HG03103 (cell line): ENCODE measurements around the gene BTF3.
"Not testable (repeated sequence)": the region's sequence is repeated elsewhere in the genome, so short reads cannot be mapped to it uniquely, and the experiment has no call there.

Experiments used
- ATAC-seq: cut with Tn5 transposase; IDR thresholded peaks from one replicate; pipeline ENCODE4 v1.9.1; 2021; ENCODE audit warnings: low read depth; ENCODE audit not compliant: unreplicated experiment

The BTF3 gene

DNA sequence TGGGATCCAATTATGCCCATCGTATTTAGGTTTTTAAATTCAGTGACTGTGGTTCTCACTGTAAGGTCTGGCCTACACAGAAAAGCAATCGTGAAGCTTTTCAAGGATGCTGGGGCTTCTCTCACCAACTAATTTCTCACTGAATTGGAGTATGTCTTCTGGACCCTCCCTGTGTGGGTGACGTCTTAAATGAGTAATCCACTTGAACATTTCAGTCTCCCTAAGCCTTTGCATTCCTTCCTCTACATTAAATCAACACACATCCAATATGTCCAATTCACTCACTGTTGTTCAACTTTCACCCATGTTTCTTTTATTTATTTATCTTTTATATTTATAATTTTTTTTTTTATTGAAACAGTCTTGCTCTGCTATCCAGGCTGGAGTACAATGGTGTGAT lies 12.5 kb upstream of the BTF3 start:
- no peak for ATAC-seq

DNA sequence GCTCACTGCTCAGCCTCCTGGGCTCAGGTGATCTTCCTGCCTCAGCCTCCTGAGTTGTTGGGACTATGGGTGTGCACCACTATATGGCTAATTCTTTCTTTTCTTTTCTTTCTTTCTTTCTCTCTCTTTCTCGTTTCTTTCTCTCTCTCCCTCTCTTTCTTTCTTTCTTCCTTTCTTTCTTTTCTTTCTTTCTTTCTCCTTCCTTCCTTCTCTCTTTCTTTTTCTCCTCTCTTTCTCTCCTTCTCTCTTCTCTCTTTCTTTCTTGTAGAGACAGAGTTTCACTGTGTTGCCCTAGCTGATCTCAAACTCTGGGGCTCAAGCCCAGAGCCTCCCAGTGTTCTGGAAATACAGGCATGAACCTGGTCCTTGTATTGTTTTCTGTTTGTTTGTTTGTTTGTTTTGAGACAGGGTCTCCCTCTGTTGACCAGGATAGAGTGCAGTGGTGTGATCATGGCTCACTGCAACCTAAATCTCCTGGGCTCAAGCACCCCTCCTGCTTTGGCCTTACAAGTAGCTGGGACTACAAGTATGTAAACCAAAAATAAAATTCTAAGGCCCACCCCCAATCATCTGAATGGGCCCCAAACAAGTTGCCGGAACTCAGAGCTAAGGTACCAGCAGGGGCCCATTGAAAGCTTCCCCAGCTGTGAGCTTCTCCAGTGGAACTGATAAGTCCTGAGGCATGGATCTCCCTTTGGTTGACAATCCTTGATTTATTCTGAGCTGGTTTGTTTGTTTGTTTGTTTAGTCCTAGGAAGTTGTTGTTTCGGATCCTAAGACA lies 11.9 kb upstream of the BTF3 start:
- ATAC-seq = no peak

DNA sequence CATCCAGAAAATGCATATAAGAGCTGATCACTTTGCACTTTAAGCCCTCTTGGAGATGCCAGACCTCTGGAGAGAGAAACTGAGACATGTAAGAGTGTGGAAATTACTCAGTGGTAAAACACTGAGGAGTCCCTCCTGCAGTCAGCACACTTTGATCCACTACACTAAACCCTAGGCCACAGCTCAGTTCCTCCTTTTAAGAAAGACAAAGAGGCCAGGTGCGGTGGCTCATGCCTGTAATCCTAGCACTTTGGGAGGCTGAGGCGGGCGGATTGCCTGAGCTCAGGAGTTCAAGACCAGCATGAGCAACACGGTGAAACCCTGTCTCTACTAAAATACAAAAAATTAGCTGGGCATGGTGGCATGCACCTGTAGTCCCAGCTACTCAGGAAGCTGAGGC lies 11.0 kb upstream of the BTF3 start:
- not testable (repeated sequence) for ATAC-seq

DNA sequence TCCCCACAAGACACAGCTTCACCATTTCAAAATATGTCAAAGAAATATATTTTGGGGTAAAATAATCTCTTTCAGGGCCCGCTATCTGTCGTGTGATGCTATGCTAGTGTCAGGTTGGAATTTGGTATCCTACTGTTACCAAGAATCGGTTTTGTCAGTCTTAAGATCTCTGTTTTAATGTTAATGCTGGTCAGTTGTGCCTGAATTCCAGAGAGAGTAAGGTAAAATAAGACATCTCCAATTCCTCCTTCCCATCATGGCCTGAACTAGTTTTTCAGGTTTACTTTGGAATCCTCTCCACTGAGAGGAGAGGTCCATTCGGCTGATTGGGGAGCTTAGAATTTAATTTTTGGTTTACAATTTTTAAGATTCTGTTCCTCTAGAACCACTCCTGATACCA lies 10.4 kb upstream of the BTF3 start:
- no peak for ATAC-seq

DNA sequence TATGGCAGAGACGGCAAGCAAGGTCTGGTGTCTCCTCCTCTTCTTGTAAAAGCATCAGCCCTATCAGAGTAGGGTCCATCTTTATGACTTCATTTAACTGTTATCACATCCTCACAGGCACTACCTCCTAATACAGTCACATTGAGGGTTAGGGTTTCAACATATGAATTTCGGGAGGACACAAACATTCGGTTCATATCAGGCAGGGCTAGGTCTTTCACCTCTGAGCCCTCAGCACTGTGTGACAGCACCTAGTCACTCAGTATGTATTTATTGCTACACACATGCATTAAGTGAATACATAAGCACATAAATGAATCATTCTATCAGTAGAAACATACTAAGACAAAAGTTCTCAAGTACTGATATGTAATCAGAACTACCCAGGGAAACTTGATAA lies 9.4 kb upstream of the BTF3 start:
- no peak for ATAC-seq

DNA sequence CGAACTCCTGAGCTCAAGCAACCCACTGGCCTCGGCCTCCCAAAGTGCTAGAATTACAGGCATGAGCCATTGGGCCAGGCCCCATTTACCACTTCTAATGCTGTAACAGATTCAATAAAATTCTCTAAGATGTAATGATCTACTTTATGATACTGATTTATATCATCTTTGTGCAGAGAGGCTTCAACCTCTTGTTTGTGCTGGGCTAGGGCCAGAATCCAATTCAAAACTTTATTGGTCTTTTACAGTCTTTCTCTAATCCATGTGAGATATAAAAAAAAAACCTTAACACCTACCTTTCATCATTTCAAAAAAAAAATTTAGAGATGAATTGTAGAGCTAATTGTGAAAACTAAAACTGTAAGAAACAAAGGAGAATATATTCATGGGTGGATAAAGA lies 8.2 kb upstream of the BTF3 start:
- ATAC-seq = no peak

DNA sequence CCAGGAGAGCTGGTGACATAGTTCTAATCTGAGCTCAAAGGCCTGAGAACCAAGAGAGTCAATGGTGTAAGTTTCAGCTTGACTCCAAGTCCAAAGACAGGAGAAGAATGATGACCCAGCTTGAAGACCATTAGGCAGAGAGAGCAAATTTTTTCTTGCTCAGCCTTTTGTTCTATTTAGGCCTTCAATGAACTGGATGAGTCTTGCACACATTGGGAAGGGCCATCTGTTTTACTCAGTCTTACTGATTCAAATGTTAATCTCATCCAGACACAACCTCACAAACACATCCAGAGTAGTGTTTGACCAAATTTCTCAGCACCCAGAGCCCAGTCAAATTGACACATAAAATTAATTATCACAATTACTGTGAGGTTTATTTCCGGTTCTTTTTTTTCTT lies 7.1 kb upstream of the BTF3 start:
- ATAC-seq = no peak

DNA sequence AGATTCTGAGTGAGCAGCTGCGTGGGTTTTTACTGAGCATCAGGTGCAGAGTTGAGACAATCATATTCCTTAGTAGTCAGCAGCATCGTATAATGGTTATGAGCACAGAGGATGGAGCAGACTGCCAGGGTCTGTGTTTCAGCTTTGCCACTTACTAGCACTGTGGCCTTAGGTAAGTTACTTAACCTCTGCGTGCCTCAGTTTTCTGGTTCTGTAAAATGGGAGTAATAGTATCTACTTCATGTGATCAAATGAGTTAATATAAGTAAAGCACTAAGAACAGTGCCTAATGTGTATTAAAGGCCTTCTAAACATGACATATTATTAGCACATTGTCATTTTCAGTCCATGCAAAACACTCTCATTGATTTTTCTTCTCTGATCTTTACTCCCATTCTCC lies 4.8 kb upstream of the BTF3 start:
- ATAC-seq = no peak

DNA sequence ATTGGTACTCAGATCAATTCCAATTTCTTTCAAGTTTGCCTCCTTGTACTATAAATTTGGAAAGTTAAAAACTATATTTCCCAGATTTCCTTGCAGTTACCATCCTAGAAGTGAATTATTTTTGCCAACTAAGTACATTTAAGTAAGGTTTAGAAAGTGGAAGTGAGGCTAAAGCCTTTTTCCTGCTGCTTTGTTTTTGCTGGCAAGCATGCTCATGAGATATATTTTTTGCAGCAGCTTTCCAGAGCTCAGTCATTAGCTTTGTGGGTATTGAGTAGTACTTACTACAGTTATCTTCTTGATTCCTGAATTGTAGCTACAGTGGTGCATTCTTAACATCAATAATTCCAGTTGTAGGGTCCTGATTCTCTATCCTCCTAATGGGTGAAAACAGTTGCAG lies 3.5 kb upstream of the BTF3 start:
- no peak for ATAC-seq

DNA sequence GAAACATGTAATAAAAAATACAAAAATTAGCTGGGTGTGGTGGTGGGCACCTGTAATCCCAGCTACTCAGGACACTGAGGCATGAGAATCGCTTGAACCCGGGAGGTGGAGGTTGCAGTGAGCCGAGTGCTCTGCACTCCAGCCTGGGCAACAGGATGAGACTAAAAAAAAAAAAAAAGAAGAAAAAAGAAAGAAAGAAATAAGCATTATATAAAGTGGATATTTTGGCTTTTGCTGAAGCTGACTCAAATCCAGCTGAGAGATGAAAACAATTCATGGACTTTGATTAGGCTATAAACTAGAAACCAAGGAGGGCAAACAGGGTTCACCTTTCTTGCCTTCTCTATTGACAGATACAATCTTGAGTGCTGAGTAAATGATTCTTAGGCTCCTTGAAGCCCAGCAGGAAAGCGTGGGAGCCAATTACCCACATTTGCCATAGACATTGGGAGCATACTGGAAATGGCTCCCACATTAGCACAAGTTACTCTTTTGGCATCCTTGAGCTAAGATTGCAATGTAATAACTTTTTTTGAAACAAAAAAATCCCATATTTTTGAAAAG lies 2.4 kb upstream of the BTF3 start:
- no peak for ATAC-seq

DNA sequence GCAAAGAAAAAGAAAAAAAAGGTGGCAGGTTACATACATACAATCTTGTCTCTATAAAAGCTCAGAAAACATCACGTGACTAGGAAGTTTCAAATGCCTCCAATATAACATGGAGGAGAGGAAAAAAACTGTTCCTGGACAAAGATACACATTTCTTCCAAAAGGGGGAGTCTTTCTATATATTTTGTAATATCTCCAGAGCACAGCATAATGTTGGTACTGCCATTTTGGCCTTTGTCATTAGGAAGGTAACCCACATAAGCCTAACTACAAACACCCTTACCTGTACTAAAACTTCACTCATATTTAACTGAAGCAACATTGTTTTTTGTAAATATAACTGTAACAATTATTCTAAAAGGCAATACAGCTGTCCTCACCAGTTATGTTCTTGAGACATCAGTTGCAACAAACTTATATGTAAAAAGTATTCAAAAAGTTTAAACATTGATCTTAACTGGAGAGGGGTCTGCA lies 1.2 kb upstream of the BTF3 start:
- no peak for ATAC-seq

DNA sequence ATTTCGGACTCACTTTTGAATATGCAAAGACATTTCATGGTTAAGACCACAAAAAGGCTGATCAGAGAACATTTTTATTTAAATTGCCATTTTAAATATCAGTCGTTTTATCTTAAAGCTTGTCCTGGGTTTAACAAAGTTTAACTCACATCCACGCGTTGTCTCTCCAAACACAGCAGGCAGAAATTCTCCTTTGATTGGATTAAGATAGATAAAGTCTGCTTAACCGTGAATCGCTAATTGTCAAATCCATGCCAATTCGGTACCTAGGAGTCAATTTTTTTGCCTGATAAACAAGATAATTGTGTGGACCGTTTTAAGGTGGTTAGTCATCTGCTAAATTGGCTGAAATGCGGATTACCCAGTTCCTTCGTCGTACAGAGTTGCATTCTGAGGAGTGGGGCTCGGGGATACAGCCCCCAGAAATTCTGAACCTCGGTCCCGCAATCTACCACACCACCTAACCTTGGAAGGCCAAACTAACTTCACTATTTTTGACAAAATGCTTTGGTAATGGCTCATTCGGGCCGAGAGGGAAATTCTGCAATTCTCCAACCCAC lies 665 bp upstream of the BTF3 start:
- ATAC-seq = no peak

DNA sequence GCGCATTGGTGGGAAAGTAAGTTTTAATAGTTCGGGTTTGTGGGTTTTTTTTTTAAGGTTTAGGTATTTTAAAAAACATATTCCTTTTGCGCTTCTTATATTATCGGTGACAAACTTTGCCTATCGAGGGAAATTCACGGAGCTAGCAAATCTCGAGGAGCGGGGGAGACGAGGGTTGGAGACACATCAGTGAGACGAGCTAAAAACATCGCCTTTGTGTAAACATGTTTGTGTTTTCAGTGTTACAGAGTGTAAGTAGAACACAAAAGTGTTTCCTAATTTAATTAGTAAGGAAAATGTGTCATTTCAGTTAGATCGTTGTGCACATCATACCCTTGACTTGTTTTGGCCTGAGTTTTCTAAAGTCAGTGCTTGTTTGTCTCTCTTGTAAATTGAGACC lies 945 bp downstream of the BTF3 start:
- ATAC-seq = no peak

DNA sequence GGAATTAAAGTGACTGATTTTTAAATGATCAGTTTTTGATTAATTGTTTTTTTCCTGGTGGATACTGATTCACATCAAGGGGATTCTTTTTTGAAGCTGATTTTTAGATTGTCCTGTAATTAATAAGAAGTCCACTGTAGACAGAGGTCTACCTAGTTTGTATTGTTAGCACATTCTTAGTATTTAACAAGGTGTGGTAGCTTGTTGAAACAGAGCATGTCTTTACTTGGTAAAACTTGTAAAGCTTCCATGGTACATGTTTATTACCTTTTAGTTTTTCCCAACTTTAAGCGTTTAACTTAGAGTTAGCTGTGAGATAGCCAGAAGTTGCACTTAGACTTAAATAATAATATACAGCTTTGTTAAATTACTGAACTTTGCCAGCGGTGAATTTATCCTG lies 1.5 kb downstream of the BTF3 start:
- ATAC-seq = no peak

DNA sequence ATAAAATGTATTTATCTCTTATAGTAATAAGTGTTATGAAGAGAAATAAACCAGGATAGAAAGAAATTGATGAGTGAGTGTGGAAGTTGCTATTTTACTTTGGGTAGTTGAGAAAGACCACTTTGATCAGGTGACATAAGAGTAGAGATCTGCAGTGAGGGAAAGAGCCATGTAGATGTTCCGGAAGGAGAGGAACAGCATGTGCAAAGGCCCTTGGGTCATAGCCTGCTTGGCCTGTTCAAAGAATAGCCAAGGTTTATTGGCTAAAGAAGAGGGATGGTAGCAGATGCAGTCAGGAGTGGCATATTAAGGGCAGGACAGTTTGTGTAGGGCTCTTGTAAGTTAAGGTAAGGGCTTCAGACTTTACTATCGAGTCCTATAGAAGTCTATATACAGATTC lies 3.2 kb downstream of the BTF3 start:
- no peak for ATAC-seq

DNA sequence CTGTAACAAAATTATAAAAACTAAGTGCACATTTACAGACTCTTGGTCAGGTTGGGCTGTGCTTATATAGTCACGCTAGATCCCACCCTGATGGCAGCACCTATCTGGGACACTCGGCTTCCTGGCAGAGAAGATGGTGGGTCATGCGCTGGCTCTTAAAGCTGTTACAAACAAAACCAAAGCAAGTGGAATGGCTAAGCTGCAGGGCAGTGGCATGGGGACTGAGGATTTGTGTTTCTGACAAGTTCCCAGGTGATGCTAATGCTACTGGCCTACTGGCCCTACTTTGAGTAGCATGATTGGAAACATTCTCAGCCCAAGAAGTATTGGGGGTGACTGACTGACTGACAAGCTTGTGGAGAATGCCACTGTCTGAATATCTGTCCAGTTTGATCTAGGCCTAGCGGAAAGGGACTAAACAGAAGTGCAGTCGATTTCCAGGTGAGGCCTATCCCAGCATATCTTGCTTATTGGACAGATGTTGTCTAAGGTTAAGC lies 8.3 kb downstream of the BTF3 start:
- ATAC-seq = no peak

DNA sequence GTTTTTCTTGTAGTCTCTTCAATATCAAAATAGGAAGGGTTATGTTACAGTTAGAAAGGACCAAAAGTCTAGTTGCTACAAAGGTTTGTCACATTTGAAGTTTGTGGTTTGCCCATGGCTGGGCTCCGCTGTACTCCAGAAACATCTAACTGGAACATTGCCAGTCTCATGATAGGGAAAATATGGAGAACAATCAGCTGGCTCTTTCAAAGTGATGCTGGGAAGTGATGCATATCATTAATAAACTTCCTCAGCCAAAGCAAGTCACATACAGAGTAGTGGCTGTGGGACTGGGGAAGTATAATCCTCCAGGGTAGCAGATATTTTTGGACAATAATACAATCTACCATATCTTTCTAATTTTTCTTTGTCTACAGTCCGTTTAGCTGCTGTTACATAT lies 8.8 kb downstream of the BTF3 start:
- ATAC-seq = no peak

DNA sequence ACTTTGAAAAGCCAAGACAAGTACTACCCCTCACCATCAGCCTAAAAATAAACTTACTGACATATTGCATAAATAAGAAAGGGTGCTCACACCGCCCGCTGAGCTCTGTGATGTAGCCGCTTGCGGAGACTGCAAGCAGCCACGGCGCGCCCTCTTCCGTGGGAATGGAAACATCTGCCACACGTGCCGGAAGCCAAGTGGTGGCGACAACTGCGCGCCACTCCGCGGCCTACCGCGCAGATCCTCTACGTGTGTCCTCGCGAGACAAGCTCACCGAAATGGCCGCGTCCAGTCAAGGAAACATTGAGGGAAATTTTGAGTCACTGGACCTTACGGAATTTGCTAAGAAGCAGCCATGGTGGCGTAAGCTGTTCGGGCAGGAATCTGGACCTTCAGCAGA lies 10.3 kb downstream of the BTF3 start:
- ATAC-seq = not testable (repeated sequence)

DNA sequence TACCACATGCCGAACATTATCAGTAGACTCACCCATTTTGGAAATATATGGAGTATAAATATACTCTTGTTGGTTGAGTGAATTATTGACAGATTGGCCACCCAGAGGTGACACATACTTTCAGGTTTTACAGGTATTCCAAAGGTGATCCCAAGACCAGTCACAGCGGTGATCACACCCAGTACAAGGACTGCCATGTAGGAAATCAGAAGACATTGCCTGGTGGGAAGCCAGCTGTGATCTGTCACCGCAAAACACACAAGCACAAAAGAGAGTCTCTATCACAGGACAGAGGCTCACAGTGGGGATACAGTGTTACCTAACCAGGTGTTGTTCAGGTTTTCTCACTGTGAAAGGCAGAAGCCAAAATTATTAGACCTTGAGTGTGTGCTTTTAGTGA lies 15.8 kb downstream of the BTF3 start:
- no peak for ATAC-seq

DNA sequence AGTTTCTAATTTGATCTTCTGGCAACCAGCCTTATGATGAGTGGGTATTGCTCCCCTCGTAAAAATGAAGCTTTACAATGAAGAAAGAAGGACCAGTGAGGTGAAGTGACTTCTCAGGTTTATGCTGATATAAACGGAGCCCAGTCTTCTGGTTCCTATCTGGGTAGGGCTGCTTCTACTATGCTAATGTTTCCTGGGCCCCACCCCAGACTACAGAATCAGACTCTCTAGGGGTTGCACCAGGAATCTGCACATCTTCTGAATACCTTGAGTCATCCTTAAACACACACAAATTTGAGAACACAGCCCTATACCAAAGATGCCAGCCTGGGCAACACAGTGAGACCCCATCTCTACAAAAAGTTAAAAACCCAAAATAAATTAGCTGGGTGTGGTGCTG lies 16.2 kb downstream of the BTF3 start:
- no peak for ATAC-seq

DNA sequence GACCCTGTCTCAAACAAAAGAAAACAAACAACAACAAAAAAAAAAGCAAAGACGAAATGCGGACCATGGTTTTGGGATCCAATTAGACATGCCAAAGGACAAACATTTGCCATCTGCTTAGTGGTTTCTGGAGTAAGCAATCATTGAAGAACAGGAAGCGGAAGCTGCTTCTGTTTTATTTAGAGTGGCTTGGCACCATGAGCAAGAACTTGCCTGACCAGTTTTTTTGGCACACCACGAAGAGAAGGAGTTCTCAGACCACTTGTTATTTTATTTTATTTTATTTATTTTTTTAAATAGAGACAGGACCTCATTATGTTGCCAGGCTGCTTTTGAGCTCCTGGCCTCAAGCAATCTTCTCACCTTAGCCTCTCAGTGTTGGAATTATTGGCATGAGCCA lies 17.0 kb downstream of the BTF3 start:
- ATAC-seq = no peak
